Measurements from ENCODE around the gene WDR88. TPM values are rescaled to one million over a fixed set of nuclear protein-coding genes. Genes with fewer than 3 reads are reported as not detected.

WDR88 gene
- polyA plus RNA-seq, 1 donor from 2014 or later, result 0.35 TPM

- no peak overlapping the region for H3K9ac ChIP-seq (ENCODE audit: low read length)
- no peak overlapping the region for H3K27ac ChIP-seq (ENCODE audit: low read length)
- no peaks in the 10 kb centered on the region for H3K9me2 ChIP-seq (ENCODE audit: insufficient read depth, low read length)
- H3K9me3 ChIP-seq (ENCODE audit: low read length), result no peaks in the 10 kb centered on the region
- no peaks in the 10 kb centered on the region for H4K20me1 ChIP-seq (ENCODE audit: insufficient read depth)
- H3K36me3 ChIP-seq (ENCODE audit: insufficient read depth, low read length), result no peaks in the 10 kb centered on the region
- H2AFZ ChIP-seq (ENCODE audit: low read depth, low read length), result no peak overlapping the region
- no peaks in the 10 kb centered on the region for H3F3A ChIP-seq (ENCODE audit: insufficient read depth, low read length, poor library complexity, severe bottlenecking)
- H3K4me3 ChIP-seq (ENCODE audit: low read length), result no peak overlapping the region
- no peaks in the 10 kb centered on the region for H3K27me3 ChIP-seq (ENCODE audit: insufficient read depth, low read depth, low read length)
- TF ChIP-seq TAF1 (IDR thresholded peaks at IDR 0.05; ENCODE audit: low read depth) (no peak), MXI1 (conservative IDR thresholded peaks at IDR 0.05; ENCODE audit: poor library complexity, severe bottlenecking) (no peak), EP300 (conservative IDR thresholded peaks at IDR 0.05; ENCODE audit: poor library complexity, severe bottlenecking) (no peak), REST (IDR thresholded peaks at IDR 0.05; ENCODE audit: borderline replicate concordance) (no peak), POLR2AphosphoS5 (IDR thresholded peaks at IDR 0.05) (no peak), CTCF (IDR thresholded peaks at IDR 0.05; ENCODE audit: poor library complexity, severe bottlenecking) (no peak), RAD21 (conservative IDR thresholded peaks at IDR 0.05) (no peak), SMC3 (conservative IDR thresholded peaks at IDR 0.05; ENCODE audit: poor library complexity) (no peak), EZH2 (IDR thresholded peaks at IDR 0.05; ENCODE audit: borderline replicate concordance, insufficient read depth, low read length, poor library complexity, severe bottlenecking) (no peak)
- H3K4me2 ChIP-seq (ENCODE audit: low read length), result no peak overlapping the region
- H3K79me2 ChIP-seq (replicated peaks; ENCODE audit: insufficient read depth, low read length), result no peaks in the 10 kb centered on the region
These were observed 7.3 kb downstream of the WDR88 start for GRCh38 chr19:33139165-33139564.

GRCh38 chr19:33143897-33144405 is 12.0 kb downstream of the WDR88 start:
- H3K27ac ChIP-seq (ENCODE audit: low read length), result no peak overlapping the region
- H3K9me3 ChIP-seq (ENCODE audit: low read length), result no peaks in the 10 kb centered on the region
- TF ChIP-seq MXI1 (conservative IDR thresholded peaks at IDR 0.05; ENCODE audit: poor library complexity, severe bottlenecking) (no peak), EZH2 (IDR thresholded peaks at IDR 0.05; ENCODE audit: borderline replicate concordance, insufficient read depth, low read length, poor library complexity, severe bottlenecking) (no peak), EP300 (conservative IDR thresholded peaks at IDR 0.05; ENCODE audit: poor library complexity, severe bottlenecking) (no peak), REST (IDR thresholded peaks at IDR 0.05; ENCODE audit: borderline replicate concordance) (no peak), CTCF (IDR thresholded peaks at IDR 0.05; ENCODE audit: poor library complexity, severe bottlenecking) (peak; percentile 88), RAD21 (conservative IDR thresholded peaks at IDR 0.05) (peak; percentile 78), POLR2AphosphoS5 (IDR thresholded peaks at IDR 0.05) (no peak), SMC3 (conservative IDR thresholded peaks at IDR 0.05; ENCODE audit: poor library complexity) (peak; percentile 79), TAF1 (IDR thresholded peaks at IDR 0.05; ENCODE audit: low read depth) (no peak)
- H2AFZ ChIP-seq (ENCODE audit: low read depth, low read length), result no peak overlapping the region
- no peaks in the 10 kb centered on the region for H3F3A ChIP-seq (ENCODE audit: insufficient read depth, low read length, poor library complexity, severe bottlenecking)
- no peak overlapping the region for H3K4me3 ChIP-seq (ENCODE audit: low read length)
- no peaks in the 10 kb centered on the region for H3K36me3 ChIP-seq (ENCODE audit: insufficient read depth, low read length)
- H3K4me2 ChIP-seq (ENCODE audit: low read length), result no peak overlapping the region
- H3K27me3 ChIP-seq (ENCODE audit: insufficient read depth, low read depth, low read length), result no peaks in the 10 kb centered on the region
- H3K79me2 ChIP-seq (replicated peaks; ENCODE audit: insufficient read depth, low read length), result no peaks in the 10 kb centered on the region
- H3K9ac ChIP-seq (ENCODE audit: low read length), result no peak overlapping the region
- H4K20me1 ChIP-seq (ENCODE audit: insufficient read depth), result no peaks in the 10 kb centered on the region
- no peaks in the 10 kb centered on the region for H3K9me2 ChIP-seq (ENCODE audit: insufficient read depth, low read length)
